Measurements from ENCODE around the gene KRTAP9-2.
A peak's percentile ranks its signal among the peaks of the same experiment; 100 is the strongest.
"Not testable (repeated sequence)": the region's sequence is repeated elsewhere in the genome, so short reads cannot be mapped to it uniquely, and the experiment has no call there.

Gene KRTAP9-2

DNA sequence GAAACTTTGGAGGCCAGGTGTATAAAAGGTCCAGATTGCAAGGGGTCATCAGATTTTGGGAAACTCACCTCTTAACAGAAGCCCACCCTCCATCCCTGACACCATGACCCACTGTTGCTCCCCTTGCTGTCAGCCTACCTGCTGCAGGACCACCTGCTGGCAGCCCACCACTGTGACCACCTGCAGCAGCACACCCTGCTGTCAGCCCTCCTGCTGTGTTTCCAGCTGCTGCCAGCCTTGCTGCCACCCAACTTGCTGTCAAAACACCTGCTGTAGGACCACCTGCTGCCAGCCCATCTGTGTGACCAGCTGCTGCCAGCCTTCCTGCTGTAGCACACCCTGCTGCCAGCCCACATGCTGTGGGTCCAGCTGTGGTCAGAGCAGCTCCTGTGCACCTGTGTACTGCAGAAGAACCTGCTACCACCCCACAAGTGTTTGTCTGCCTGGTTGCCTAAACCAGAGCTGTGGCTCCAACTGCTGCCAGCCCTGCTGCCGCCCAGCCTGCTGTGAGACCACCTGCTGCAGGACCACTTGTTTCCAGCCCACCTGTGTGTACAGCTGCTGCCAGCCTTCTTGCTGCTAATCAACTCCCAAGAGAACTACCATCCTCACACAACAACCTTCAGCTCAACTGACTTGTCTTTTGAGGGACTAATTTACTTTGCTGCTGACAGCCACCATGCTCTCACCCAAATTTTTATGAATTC lies 6.1 kb downstream of the KRTAP9-2 start, which contains the start of gene KRTAP9-3:
Gene KRTAP9-3, plus strand, starts transcription at position 51 of the 707 bp plus-strand sequence. Its CDS starts 53 bp downstream, at position 104.
- FAIRE-seq = peak; percentile 48
- not testable (repeated sequence) for DNase-seq (ENCODE audit: low spot score)

DNA sequence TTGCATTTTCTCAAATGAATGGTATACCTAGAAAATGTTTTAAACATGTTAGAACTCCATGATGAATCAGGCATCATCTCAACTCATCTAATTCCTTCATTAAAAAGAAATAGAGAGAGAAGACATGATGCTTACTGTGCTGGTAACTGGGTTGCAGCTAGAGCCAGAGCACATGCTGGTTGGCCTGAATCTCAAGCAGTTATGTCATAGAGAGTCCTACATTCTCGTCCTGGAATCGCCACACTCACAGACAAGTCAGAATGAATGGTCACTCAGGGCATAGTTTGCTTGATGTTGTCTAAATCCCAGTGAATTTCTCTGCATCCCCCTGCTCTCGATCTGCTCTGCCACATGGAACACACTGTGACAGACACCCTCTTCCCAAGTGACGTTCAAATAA lies 10.7 kb downstream of the KRTAP9-2 start:
- FAIRE-seq; DNase-seq (ENCODE audit: low spot score): not testable (repeated sequence)

DNA sequence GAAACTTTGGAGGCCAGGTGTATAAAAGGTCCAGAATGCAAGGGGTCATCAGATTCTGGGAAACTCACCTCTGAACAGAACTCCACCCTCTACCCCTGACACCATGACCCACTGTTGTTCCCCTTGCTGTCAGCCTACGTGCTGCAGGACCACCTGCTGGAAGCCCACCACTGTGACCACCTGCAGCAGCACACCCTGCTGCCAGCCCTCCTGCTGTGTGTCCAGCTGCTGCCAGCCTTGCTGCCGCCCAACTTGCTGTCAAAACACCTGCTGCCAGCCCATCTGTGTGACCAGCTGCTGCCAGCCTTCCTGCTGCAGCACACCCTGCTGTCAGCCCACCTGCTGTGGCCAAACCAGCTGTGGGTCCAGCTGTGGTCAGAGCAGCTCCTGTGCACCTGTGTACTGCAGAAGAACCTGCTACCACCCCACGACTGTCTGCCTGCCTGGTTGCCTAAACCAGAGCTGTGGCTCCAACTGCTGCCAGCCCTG lies 11.5 kb downstream of the KRTAP9-2 start, which contains the start of gene KRTAP9-8:
Gene KRTAP9-8, plus strand, starts transcription at position 51 of the 489 bp plus-strand sequence. Its CDS starts 53 bp downstream, at position 104.
- not testable (repeated sequence) for DNase-seq (ENCODE audit: low spot score); FAIRE-seq

DNA sequence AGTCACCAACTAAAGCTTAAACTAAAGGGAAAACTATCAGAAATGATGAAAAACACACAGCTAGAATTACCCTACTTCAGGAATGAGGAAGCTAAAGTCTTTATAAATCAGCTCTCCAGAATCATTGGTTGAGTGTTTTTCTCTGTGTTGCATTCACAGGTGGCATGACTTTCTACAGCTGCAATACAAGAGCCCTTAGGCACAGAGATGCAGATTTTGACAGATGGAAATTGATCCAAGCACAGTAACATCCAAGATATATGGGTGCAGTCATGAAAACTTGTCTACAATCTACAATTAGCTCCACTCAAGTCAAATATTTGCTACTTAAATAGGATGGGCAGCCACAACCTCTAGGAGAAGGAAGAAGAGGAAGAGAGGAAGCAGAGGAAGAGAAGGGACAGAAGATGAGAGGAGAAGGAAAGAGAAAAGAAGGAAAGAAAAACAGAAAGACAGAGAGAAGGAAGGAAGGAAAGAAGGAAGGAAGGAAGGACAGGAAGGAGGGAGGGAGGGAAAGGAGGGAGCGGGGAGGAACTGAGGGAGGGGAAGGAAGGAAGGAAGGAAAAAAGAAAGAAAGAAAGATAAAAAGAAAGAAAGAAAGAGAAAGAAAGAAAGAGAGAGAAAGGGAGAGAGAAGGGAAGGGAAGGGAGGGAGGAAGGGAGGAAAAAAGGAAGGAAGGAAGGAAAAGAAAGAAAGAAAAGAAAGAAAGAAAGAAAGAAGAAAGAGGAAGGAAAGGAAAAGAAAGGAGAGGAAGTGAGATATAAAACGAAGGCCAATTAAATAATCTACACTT lies 20.7 kb downstream of the KRTAP9-2 start:
- not testable (repeated sequence) for DNase-seq (ENCODE audit: low spot score); FAIRE-seq

DNA sequence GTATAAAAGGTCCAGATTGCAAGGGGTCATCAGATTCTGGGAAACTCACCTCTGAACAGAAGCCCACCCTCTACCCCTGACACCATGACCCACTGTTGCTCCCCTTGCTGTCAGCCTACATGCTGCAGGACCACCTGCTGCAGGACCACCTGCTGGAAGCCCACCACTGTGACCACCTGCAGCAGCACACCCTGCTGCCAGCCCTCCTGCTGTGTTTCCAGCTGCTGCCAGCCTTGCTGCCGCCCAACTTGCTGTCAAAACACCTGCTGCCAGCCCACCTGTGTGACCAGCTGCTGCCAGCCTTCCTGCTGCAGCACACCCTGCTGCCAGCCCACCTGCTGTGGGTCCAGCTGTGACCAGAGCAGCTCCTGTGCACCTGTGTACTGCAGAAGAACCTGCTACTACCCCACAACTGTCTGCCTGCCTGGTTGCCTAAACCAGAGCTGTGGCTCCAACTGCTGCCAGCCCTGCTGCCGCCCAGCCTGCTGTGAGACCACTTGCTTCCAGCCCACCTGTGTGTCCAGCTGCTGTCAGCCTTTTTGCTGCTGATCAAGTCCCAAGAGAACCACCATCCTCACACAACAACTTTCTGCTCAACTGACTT lies 23.3 kb downstream of the KRTAP9-2 start, which contains the start of gene KRTAP9-4:
Gene KRTAP9-4, plus strand, starts transcription at position 51 of the 604 bp plus-strand sequence. Its CDS starts 34 bp downstream, at position 85.
- FAIRE-seq; DNase-seq (ENCODE audit: low spot score): not testable (repeated sequence)

DNA sequence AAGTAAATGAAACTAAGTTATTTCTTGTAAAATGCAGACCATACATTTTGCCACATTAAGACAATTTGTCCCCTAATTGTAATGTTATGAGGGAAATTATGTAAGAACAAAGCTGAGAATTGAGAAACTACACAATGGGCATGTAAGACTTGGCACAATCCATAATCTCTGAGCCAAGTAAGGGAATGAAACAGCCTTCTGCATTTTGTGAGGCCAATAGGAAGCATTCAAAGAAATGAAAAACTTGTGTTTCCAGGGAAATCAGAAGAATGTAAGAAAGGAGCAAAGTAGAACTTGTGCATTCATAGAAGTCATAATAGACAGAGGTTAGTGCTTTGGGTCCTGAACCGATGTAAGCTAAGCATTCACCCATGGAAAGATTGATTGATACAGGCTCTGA lies 24.8 kb downstream of the KRTAP9-2 start:
- DNase-seq (ENCODE audit: low spot score) (no peak), FAIRE-seq (no peak)

DNA sequence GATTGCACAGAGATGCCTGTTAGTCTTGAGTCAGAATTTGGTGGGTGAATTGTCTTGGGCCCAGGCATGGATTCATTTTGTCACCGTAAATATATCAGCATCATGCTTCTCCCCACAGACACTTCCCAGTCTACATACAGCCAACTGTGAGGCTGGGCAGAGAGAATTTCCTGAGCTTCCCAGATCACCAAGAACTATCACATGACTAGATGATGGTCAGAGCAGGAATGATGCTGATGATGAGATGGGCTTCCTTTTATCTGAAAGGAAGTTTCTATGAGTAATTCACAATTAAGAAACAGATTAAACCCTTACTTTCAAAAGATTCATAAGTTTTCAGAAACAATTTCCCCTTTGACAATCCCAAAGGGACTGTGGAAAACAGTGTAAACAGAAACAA lies 28.4 kb downstream of the KRTAP9-2 start:
- FAIRE-seq (no peak), DNase-seq (ENCODE audit: low spot score) (no peak)

DNA sequence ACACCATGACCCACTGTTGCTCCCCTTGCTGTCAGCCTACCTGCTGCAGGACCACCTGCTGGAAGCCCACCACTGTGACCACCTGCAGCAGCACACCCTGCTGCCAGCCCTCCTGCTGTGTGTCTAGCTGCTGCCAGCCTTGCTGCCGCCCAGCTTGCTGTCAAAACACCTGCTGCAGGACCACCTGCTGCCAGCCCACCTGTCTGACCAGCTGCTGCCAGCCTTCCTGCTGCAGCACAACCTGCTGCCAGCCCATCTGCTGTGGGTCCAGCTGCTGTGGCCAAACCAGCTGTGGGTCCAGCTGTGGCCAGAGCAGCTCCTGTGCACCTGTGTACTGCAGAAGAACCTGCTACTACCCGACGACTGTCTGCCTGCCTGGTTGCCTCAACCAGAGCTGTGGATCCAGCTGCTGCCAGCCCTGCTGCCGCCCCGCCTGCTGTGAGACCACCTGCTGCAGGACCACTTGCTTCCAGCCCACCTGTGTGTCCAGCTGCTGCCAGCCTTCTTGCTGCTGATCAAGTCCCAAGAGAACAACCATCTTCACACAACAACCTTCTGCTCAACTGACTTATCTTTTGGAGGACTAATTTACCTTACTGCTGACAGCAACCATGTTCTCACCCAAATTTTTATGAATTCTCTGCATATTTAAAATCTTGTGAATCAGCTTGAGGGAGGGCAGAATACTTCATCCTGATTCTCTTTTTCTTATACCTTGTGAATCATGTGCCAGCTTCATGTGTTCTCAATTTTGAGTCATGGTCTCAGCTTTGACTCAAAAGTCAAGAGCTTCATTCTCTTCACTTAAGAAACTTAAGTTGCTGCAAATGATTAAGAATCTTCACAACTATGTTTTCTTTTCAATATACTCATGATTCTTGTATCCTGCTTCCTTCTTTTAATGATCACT lies 29.2 kb downstream of the KRTAP9-2 start, which contains the start of gene KRTAP9-9:
Gene KRTAP9-9, plus strand, starts transcription at position 4 of the 910 bp plus-strand sequence.
- FAIRE-seq = not testable (repeated sequence)

DNA sequence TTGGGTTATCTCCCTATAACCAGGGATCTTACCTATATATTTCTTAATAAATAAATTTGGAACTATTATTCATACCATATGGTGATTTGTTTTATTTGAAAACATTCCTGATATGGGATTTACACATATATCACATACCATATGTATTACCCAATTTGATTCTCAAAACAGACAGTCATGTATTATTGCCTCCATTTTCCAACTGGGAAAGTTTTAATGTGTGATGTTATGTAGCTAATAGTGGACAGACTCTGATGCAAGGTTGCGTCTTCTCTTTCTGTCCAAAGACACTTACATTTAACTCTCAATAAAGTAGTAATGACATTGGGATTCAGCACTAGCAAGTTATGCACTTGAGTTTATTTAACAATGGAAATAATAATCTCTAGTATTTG lies 29.8 kb downstream of the KRTAP9-2 start:
- DNase-seq (ENCODE audit: low spot score) = no peak
- no peak for FAIRE-seq

More for the DNA sequence above, 29.2 kb downstream of the KRTAP9-2 start, which contains the start of gene KRTAP9-9:
- not testable (repeated sequence) for DNase-seq (ENCODE audit: low spot score)

DNA sequence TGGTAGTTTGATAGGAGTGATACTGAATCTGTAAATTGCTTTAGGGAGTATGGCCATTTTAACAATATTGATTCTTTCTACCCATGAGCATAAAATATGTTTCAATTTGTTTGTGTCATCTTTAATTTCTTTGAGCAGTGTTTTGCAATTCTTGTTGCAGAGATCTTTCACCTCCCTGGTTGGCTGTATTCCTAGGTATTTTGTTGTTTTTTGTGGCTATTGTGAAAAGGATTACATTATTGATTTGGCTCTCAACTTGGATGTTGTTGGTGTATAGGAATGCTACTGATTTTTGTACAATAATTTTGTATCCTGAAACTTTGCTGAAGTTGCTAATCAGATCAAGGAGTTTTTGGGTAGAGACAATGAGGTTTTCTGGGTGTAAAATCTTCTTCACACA lies 32.0 kb downstream of the KRTAP9-2 start:
- FAIRE-seq = no peak
- DNase-seq (ENCODE audit: low spot score) = no peak

DNA sequence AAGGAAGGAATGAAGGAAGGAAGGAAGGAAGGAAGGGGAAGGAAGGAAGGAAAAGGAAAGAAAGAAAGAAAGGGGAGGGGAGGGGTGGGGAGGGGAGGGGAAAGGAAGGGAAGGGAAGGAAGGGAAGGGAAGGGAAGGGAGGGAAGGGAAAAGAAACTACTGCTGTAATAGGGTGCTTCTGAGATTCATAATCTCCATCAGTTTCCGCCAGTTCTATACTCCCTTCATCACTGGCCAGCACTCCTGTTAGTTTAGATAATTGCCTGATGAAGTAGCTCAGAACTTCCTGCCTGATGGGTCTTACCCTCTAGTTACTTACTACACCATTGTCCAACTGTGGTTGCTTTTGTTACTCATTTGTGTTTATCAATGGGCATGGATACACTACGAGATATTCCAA lies 36.8 kb downstream of the KRTAP9-2 start:
- no peak for FAIRE-seq
- DNase-seq (ENCODE audit: low spot score) = no peak

DNA sequence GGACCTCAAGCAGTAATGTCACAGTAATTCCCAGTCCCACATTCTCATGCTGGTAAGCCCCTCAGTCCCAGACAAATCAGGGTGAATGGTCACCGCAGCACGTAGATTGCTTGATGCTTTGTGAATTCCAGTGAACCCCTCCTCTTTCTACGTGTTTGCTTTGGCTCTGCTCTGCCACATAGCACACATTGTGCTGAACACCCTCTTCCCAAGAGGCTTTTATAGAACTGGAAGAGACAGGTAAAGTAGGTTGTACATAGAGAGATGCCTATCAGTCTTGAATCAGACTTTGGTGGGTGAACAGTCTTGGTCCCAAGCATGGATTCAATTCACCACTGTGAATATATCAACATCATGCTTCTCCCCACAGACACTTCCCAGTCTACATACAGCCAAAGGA lies 38.2 kb downstream of the KRTAP9-2 start:
- DNase-seq (ENCODE audit: low spot score) = no peak
- FAIRE-seq = no peak

DNA sequence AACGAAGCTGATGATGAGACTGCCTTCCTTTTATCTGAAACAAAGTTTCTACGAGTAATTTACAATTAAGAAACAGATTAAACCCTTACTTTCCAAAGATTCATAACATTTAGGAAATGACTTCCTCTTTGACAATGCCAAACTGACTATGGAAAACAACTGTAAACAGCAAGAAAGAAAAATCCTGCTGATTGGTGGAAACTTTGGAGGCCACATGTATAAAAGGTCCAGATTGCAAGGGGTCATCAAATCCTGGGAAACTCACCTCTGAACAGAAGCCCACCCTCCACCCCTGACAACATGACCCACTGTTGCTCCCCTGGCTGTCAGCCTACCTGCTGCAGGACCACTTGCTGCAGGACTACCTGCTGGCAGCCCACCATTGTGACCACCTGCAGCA lies 38.6 kb downstream of the KRTAP9-2 start, which contains the start of gene KRTAP9-6:
Gene KRTAP9-6, plus strand, starts transcription at position 301 of the 400 bp plus-strand sequence. Its CDS starts 0 bp downstream, at position 301.
- DNase-seq (ENCODE audit: low spot score) (no peak), FAIRE-seq (no peak)

DNA sequence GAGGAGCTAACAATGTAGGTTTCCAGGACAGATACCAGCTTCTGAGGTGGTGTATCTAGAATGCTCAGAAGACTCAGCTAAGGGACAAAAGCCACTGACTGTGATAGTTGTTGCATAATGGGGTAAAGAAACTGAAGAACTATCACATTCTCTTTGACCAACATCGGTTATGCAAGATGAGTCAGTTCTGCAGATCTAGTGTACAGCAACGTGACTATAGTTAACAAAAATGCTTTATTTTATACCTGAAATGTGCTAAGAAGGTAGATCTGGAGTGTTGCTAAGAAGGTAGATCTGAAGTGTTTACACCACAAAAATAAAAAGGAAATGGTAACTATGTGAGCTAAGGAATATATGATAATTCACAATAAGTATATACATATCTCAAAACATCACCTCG lies 41.3 kb downstream of the KRTAP9-2 start:
- DNase-seq (ENCODE audit: low spot score) (no peak), FAIRE-seq (no peak)

DNA sequence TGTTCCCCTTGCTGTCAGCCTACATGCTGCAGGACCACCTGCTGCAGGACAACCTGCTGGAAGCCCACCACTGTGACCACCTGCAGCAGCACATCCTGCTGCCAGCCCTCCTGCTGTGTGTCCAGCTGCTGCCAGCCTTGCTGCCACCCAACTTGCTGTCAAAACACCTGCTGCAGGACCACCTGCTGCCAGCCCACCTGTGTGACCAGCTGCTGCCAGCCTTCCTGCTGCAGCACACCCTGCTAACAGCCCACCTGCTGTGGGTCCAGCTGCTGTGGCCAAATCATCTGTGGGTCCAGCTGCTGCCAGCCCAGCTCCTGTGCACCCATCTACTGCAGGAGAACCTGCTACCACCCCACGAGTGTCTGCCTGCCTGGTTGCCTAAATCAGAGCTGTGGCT lies 44.9 kb downstream of the KRTAP9-2 start:
- DNase-seq (ENCODE audit: low spot score); FAIRE-seq: not testable (repeated sequence)

DNA sequence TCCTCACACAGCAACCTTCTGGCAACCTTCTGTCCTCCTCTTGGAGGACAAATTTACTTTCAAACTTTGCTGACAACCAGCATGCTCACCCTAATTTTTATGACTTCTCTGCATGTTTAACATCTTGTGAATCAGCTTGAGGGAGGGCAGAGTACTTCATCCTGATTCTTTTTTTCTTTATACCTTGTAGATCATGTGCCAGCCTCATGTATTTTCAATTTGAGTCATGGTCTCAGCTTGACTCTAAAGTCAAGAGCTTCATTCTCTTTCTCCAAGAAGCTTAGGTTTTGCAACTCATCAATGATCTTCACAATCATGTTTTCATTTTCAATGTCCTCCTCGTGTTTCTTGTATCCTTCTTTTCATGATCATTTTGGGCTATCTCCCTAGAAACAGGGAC lies 45.4 kb downstream of the KRTAP9-2 start:
- DNase-seq (ENCODE audit: low spot score) = no peak
- no peak for FAIRE-seq

DNA sequence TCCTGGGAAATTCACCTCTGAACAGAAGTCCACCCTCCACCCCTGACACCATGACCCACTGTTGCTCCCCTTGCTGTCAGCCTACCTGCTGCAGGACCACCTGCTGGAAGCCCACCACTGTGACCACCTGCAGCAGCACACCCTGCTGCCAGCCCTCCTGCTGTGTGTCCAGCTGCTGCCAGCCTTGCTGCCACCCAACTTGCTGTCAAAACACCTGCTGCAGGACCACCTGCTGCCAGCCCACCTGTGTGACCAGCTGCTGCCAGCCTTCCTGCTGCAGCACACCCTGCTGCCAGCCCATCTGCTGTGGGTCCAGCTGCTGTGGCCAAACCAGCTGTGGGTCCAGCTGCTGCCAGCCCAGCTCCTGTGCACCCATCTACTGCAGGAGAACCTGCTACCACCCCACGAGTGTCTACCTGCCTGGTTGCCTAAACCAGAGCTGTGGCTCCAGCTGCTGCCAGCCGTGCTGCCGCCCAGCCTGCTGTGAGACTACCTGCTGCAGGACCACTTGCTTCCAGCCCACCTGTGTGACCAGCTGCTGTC lies 49.3 kb downstream of the KRTAP9-2 start, which contains the start of gene KRTAP9-7:
Gene KRTAP9-7, plus strand, starts transcription at position 51 of the 543 bp plus-strand sequence. Its CDS starts 0 bp downstream, at position 51.
- not testable (repeated sequence) for FAIRE-seq; DNase-seq (ENCODE audit: low spot score)
